ENCODE measurements around the gene ABTB2. TPM values are rescaled to one million over a fixed set of nuclear protein-coding genes. Genes with fewer than 3 reads are reported as not detected.

ABTB2 gene
- total RNA-seq, 2 donors from 2014 or later, result 0.55 to 0.81 TPM

DNA sequence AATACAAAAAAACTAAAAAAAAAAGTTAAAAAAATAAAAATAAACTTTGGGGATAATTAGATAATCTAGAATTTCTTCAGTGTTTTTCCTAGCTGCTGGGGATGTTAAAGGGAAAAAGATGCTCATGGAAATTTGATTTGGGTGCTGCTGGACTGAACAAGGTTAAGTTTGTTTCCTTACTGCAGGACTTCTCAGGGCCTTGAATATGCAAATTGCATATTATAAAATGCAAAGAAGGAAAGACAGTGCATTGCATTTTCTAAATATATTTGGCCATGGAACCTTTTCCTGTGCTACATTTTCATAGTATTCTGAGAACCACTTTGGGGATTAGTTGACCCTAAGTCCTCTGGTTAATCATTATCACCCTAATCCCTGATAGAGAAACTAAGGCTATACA, 79.6 kb downstream of the ABTB2 start:
- Mint-ChIP-seq H3K4me3 (no peak overlapping the region), H3K27me3 (peaks cover 4% of the 10 kb centered on the region), H3K4me1 (no peaks in the 10 kb centered on the region), H3K27ac (no peak overlapping the region), H3K36me3 (ENCODE audit: low read depth) (no peaks in the 10 kb centered on the region)
- ATAC-seq (no peak), DNase-seq (no peak)
- no peaks in the 10 kb centered on the region for H3K9me3 ChIP-seq (ENCODE audit: control insufficient read depth, low read length, poor library complexity, severe bottlenecking)

DNA sequence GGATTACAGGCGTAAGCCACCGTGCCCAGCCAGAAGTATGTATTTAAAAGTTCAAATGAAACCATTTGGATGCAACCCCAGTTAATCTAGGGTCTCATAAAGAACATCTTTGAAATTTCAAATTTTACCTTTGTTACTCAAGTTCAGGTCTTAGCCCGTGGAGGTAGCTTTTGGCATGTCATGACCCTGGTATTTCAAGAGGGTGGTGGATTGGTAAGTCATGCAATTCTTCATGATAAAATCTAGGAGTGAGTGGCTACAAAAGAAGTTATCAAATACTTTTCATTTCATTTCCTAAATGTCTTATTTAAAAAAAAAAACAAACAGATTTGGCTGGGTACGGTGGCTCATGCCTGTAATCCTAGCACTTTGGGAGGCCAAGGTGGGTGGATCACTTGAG, 80.6 kb downstream of the ABTB2 start:
- Mint-ChIP-seq H3K4me1 (no peaks in the 10 kb centered on the region), H3K4me3 (no peak overlapping the region), H3K27ac (no peak overlapping the region), H3K36me3 (ENCODE audit: low read depth) (no peaks in the 10 kb centered on the region), H3K27me3 (peaks cover 4% of the 10 kb centered on the region)
- ATAC-seq, result no peak
- DNase-seq, result no peak
- H3K9me3 ChIP-seq (ENCODE audit: control insufficient read depth, low read length, poor library complexity, severe bottlenecking), result no peaks in the 10 kb centered on the region

DNA sequence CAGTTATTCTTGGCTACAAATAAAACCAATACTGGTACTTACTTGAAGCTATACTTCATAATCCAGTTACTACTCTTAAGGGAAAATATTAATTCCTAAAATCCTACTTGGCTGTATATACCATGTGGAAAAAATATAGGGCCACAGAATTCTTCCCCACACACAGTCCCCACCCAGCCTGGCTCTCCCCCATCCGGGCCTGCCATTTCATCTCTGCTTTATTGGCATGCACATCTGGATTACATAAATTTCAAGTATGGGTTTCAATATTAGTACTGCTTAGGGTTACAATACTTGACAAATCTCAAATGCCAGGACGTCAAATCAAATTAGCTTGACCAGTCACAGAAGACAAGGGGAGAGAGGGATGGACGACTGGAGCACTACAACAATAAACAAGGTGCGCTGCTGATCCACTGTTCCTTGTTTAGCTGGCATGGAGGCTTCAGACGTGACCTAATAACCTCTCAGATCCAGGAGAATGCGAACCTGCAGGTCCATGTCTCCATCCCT, 81.4 kb downstream of the ABTB2 start:
- no peak for DNase-seq
- no peak overlapping the region for H3K27ac Mint-ChIP-seq

DNA sequence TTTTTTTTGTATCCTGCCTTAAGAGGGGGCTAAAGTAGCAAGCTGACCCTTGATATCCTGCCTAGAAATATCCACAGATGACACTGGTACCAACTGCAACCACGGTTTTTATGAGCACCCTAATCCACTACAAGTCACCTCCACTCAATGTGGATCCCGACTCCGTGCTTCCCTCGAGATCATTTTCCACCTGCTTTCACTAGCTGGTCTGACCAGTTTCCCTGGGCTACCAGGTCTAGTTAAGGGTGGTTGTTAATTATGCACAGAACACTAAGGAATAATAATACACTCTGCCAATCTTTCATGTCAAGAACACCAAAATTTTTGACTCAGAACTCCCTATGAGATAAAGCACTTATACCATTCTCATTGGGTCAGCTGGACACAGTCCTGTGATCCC, 82.3 kb downstream of the ABTB2 start:
- Mint-ChIP-seq H3K27ac (no peak overlapping the region), H3K4me1 (no peaks in the 10 kb centered on the region), H3K4me3 (no peak overlapping the region), H3K36me3 (ENCODE audit: low read depth) (no peaks in the 10 kb centered on the region), H3K27me3 (peaks cover 8% of the 10 kb centered on the region)
- no peak for ATAC-seq
- no peak for DNase-seq
- H3K9me3 ChIP-seq (ENCODE audit: control insufficient read depth, low read length, poor library complexity, severe bottlenecking), result no peaks in the 10 kb centered on the region

More for the DNA sequence above, 81.4 kb downstream of the ABTB2 start:
- no peak for ATAC-seq
- Mint-ChIP-seq H3K4me3 (no peak overlapping the region), H3K36me3 (ENCODE audit: low read depth) (no peaks in the 10 kb centered on the region), H3K4me1 (no peaks in the 10 kb centered on the region), H3K27me3 (peaks cover 4% of the 10 kb centered on the region)
- H3K9me3 ChIP-seq (ENCODE audit: control insufficient read depth, low read length, poor library complexity, severe bottlenecking), result no peaks in the 10 kb centered on the region

DNA sequence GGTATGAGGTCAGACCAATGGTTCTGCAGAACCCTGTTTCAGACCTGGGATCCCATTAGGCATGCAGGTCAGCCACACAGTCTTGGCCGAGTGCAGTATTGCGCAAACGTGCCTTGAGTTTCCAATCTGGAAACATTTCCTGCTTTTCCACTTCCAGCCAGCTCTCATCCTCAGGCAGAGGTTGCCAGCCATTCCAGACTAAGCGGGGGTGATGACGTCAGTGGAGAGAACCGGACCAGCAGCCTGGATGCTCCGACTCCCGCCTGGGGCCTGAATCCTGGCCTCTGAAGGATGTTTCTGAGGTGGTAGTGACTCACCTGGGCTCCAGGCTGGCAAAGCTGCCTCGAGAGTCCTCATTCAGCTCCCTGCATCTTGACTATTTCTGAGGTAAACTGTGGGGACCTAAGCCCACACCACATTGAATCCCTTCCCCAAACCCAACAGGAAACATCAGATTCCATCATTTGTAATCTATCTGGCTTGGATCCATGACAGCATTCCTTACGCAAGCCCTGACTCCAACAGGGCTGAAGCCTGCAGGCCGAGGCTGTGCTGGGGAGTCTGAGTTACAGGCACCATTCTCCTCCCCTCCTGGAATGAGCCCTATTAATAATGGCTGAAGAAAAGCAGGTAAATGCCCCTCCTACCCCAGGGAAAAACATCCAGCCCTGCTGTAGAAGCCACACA, 83.0 kb downstream of the ABTB2 start:
- Mint-ChIP-seq H3K4me3 (no peak overlapping the region), H3K27ac (no peak overlapping the region), H3K4me1 (no peaks in the 10 kb centered on the region), H3K27me3 (peaks cover 14% of the 10 kb centered on the region), H3K36me3 (ENCODE audit: low read depth) (no peaks in the 10 kb centered on the region)
- ATAC-seq (no peak), DNase-seq (no peak)
- H3K9me3 ChIP-seq (ENCODE audit: control insufficient read depth, low read length, poor library complexity, severe bottlenecking), result no peaks in the 10 kb centered on the region

DNA sequence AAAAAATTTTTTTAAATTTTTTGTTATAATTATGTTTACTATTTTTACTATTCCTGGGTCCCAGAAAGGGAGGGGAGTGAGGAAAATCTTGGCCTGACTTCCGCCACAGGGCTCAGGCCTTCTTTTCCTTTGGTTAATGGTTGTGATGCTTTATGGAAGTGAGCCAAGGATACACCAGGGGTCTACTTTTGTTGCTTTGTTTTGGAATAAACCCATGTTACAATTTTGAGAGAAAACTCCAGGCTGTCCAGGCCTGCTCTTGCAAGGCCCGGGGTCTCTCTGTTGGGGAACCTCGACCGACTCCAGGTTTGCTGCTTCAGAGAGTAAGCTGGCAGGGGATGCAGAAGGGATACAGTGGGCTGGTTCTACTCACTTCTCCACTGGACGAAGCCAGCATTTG, 84.7 kb downstream of the ABTB2 start:
- ATAC-seq (no peak), DNase-seq (no peak)
- H3K36me3 Mint-ChIP-seq (ENCODE audit: low read depth), result no peaks in the 10 kb centered on the region
- H3K9me3 ChIP-seq (ENCODE audit: control insufficient read depth, low read length, poor library complexity, severe bottlenecking), result no peaks in the 10 kb centered on the region
- H3K27me3 Mint-ChIP-seq, result peaks cover 17% of the 10 kb centered on the region
- no peak overlapping the region for H3K4me3 Mint-ChIP-seq
- no peak overlapping the region for H3K27ac Mint-ChIP-seq
- H3K4me1 Mint-ChIP-seq, result no peaks in the 10 kb centered on the region

DNA sequence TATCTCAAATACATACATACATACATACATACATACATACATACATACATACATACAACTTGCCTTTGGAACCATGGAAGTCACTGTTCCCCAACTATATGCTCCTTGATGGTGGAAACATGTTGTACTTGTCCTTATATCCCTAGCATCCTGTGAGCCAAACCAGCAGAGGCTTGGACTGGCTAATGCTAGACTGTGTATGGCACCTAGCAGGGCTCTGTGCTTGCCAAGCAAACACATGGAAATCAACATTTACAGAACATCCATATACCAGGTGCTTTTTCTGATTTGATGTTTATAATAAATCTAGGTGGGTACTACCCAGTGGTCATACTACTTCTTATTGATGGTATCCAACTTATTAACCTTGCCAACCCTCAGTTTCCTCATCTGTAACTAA, 86.1 kb downstream of the ABTB2 start:
- no peak overlapping the region for H3K27ac Mint-ChIP-seq

DNA sequence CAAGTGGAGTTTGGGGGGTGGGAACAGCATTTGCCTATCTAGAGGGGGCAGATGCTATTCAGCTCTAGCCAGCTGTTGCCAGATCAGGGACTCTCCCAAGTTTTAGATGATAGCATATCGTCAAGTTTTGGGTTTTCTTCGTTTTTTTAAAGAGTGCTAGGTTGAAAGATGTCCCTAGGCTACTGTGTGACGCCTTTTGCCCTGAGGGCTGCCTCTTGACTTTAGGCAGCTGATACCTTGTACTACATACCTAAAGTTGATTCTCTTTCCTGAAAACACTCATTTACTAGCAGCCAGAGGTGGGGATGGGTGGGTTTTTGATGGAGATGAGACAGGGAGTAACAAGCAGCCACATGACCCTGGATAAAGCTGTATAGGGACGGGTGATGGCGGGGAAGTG, 87.1 kb downstream of the ABTB2 start:
- H3K4me1 Mint-ChIP-seq, result peaks cover 4% of the 10 kb centered on the region
- H3K27me3 Mint-ChIP-seq, result peaks cover 16% of the 10 kb centered on the region
- no peak overlapping the region for H3K4me3 Mint-ChIP-seq
- ATAC-seq (no peak), DNase-seq (no peak)
- no peak overlapping the region for H3K27ac Mint-ChIP-seq
- no peaks in the 10 kb centered on the region for H3K9me3 ChIP-seq (ENCODE audit: control insufficient read depth, low read length, poor library complexity, severe bottlenecking)
- no peaks in the 10 kb centered on the region for H3K36me3 Mint-ChIP-seq (ENCODE audit: low read depth)

More for the DNA sequence above, 86.1 kb downstream of the ABTB2 start:
- no peaks in the 10 kb centered on the region for H3K36me3 Mint-ChIP-seq (ENCODE audit: low read depth)
- ATAC-seq (no peak), DNase-seq (no peak)
- peaks cover 17% of the 10 kb centered on the region for H3K27me3 Mint-ChIP-seq
- no peak overlapping the region for H3K4me3 Mint-ChIP-seq
- no peaks in the 10 kb centered on the region for H3K9me3 ChIP-seq (ENCODE audit: control insufficient read depth, low read length, poor library complexity, severe bottlenecking)
- no peaks in the 10 kb centered on the region for H3K4me1 Mint-ChIP-seq

DNA sequence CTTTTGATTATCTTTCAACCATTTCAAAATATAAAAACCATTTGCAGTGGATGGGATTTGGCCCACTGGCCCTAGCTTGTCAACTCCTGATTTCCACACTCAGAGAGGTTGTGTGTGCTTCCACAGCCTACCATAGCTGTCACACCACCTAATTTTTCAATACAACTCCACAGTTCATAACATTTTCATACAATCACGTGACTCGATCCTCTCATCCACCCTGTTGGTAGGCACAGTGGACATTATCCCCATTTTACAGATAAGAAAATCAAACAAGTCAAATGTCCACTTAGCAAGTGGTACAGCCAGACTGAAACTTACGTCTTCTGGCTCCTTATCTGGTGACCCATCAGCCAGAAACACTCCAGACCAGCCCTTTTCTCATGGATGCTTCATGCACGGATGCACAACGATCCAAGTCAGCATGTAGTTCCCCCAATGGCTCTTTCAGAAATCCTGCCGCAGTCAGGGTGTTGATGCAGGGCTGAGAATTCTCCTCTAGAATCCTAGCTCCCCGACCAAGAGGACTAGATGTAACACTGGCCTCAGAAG, 88.0 kb downstream of the ABTB2 start:
- H3K36me3 Mint-ChIP-seq (ENCODE audit: low read depth), result no peaks in the 10 kb centered on the region
- H3K4me1 Mint-ChIP-seq, result peaks cover 4% of the 10 kb centered on the region
- no peak overlapping the region for H3K4me3 Mint-ChIP-seq
- peaks cover 14% of the 10 kb centered on the region for H3K27me3 Mint-ChIP-seq
- no peaks in the 10 kb centered on the region for H3K9me3 ChIP-seq (ENCODE audit: control insufficient read depth, low read length, poor library complexity, severe bottlenecking)
- DNase-seq, result no peak
- ATAC-seq, result no peak
- H3K27ac Mint-ChIP-seq, result no peak overlapping the region

DNA sequence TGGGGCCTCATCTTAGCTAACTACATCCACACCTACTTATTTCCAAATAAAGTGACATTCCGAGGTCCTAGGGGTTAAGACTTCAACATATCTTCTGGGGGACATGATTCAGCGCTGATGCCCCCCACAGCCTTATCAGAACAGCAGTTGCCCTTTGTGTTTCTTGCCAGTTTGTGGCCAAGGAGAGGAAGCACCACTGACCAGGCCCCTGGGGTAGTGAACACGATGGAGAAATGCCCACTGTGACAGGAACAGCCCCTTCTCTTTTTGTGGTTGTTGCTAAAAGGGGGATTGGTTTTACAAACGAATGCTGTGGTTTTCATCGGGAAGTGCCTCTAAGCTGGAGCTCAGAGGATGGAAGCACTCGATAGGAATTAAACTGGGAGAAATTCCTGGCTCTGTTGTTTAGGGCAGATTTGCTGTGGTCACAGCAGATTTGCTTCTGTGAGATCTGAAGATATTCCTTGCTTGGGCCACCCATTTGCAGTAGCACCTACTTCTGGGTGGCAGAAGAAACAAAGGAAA, 88.8 kb downstream of the ABTB2 start:
- ATAC-seq, result no peak

DNA sequence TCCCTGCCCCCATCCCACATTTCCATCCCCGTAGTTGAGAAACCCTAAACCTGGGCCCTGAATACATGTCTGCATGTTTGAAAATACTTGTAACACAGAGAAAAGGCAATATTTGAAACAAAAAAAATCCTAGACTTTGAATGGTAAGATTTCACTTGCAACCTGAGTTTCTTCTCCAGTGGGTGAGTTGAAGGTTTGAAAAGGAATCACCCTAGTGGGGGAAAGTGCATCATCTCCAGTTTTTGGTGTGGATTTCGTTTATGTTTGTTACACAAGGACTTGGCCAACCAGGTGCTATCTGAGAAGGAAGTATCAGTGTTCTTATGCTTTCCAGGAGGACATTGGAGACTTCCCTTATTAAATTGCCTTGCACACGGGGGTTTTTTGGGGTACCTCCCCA, 90.4 kb downstream of the ABTB2 start:
- peaks cover 4% of the 10 kb centered on the region for H3K4me1 Mint-ChIP-seq
- no peaks in the 10 kb centered on the region for H3K9me3 ChIP-seq (ENCODE audit: control insufficient read depth, low read length, poor library complexity, severe bottlenecking)
- no peak overlapping the region for H3K4me3 Mint-ChIP-seq
- no peak overlapping the region for H3K27ac Mint-ChIP-seq
- H3K36me3 Mint-ChIP-seq (ENCODE audit: low read depth), result no peaks in the 10 kb centered on the region
- ATAC-seq (no peak), DNase-seq (no peak)
- H3K27me3 Mint-ChIP-seq, result peaks cover 26% of the 10 kb centered on the region

More for the DNA sequence above, 88.8 kb downstream of the ABTB2 start:
- H3K9me3 ChIP-seq (ENCODE audit: control insufficient read depth, low read length, poor library complexity, severe bottlenecking), result no peaks in the 10 kb centered on the region
- peaks cover 18% of the 10 kb centered on the region for H3K27me3 Mint-ChIP-seq
- H3K4me1 Mint-ChIP-seq, result peaks cover 4% of the 10 kb centered on the region
- no peak for DNase-seq
- H3K27ac Mint-ChIP-seq, result no peak overlapping the region
- no peaks in the 10 kb centered on the region for H3K36me3 Mint-ChIP-seq (ENCODE audit: low read depth)
- no peak overlapping the region for H3K4me3 Mint-ChIP-seq

DNA sequence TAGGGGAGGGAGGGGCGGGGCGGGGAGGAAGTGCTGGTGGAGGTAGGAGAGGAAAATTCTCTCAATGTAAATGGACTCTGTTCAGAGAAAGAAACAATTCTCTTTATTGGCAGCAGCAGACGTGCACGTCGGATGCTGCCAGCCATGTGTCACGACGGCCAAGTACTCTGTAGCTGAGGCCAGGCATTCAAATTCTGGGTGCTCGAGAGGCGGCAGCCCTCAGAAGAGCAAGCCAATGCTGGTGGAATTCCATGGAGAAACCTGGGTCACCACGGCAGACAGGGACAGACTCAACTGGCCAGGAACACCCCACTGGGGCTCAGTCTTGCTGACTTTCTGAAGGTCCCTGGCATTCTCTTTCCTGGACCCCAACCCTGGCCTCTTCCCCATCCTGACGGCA, 90.8 kb downstream of the ABTB2 start:
- no peaks in the 10 kb centered on the region for H3K9me3 ChIP-seq (ENCODE audit: control insufficient read depth, low read length, poor library complexity, severe bottlenecking)
- no peak for DNase-seq
- no peak overlapping the region for H3K27ac Mint-ChIP-seq
- peaks cover 26% of the 10 kb centered on the region for H3K27me3 Mint-ChIP-seq
- no peak for ATAC-seq
- peaks cover 4% of the 10 kb centered on the region for H3K4me1 Mint-ChIP-seq
- no peak overlapping the region for H3K4me3 Mint-ChIP-seq
- no peaks in the 10 kb centered on the region for H3K36me3 Mint-ChIP-seq (ENCODE audit: low read depth)

DNA sequence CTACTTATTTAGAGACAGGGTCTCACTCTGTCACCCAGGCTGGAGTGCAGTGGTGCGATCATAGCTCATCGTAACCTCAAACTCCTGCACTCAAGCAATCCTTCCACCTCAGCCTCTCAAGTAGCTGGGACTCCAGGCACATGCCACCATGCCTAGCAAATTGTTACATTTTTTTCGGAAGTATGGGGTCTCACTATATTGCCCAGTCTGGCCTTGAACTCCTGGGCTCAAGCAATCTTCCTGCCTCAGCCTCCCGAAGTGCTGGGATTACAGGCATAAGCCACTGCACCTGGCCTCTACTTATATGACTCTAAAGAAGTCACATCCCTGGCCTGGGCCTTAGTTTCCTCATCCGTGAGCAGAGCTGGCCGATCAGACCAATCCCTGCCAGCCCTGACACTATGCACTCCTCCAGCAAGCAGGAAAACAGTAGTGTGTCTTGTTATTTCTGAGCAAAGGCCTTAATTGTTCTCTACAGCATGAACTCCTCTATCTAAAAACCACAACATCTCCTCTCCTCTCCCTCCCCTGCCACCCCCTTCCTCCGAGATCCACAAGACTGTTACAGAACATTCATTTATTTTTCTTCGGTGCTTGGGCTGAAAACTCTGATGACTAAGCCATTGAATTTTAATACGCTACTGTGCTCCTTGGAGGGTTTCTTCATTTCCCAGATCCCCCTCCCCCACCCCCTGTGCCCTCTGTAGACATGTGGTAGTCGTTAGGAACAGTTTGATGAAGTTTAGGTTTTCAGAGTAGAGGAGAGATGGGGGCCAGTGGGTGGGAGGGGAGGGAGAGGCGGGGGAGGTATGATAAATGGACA, 91.5 kb downstream of the ABTB2 start:
- no peak overlapping the region for H3K27ac Mint-ChIP-seq
- ATAC-seq (no peak), DNase-seq (no peak)
- no peak overlapping the region for H3K4me3 Mint-ChIP-seq
- H3K27me3 Mint-ChIP-seq, result peaks cover 26% of the 10 kb centered on the region
- H3K4me1 Mint-ChIP-seq, result peaks cover 4% of the 10 kb centered on the region
- H3K36me3 Mint-ChIP-seq (ENCODE audit: low read depth), result no peaks in the 10 kb centered on the region
- no peaks in the 10 kb centered on the region for H3K9me3 ChIP-seq (ENCODE audit: control insufficient read depth, low read length, poor library complexity, severe bottlenecking)
